H1 (cell line): Measurements from ENCODE around the gene SIT1.

Experiments
- ATF3 ChIP-seq: IDR thresholded peaks from 2 replicates; pipeline ENCODE4 v1.6.1; 2011; ENCODE audit warnings: low read depth, mild to moderate bottlenecking, low read length; ENCODE audit not compliant: insufficient read depth
- EP300 ChIP-seq, 2 experiments: IDR thresholded peaks; 1 replicate in 1 of 2; 2 replicates in 1 of 2; pipeline ENCODE4 v1.6.1; 2011 to 2012; ENCODE audit warnings: low read depth in 2 of 2, low read length in 2 of 2, mild to moderate bottlenecking in 2 of 2, borderline replicate concordance in 1 of 2, inconsistent platforms in 1 of 2, moderate library complexity in 1 of 2
- MAFK ChIP-seq: IDR thresholded peaks from 2 replicates; pipeline ENCODE4 v1.6.1; 2012; ENCODE audit warnings: low read depth, mild to moderate bottlenecking, improper control_type of control experiment, low read length
- MAX ChIP-seq: IDR thresholded peaks from 2 replicates; pipeline ENCODE4 v1.6.1; 2012; ENCODE audit warnings: inconsistent platforms
- POLR2A ChIP-seq, 2 experiments: IDR thresholded peaks; 1 replicate in 1 of 2; 2 replicates in 1 of 2; pipeline ENCODE4 v1.6.1; 2011; ENCODE audit warnings: low read depth in 2 of 2, low read length in 2 of 2, mild to moderate bottlenecking in 2 of 2; ENCODE audit errors: control extremely low read depth in 1 of 2
- SP4 ChIP-seq: IDR thresholded peaks from 2 replicates; pipeline ENCODE4 v1.6.1; 2012; ENCODE audit warnings: low read length, inconsistent platforms
- TF ChIP-seq, protein P1 (sequence below), 3 experiments: IDR thresholded peaks; 1 replicate in 2 of 3; 2 replicates in 1 of 3; pipeline versions ENCODE4 v1.5.1 to v1.6.1; 2011; ENCODE audit warnings: low read length in 3 of 3, mild to moderate bottlenecking in 3 of 3, inconsistent platforms in 2 of 3, low read depth in 1 of 3, moderate library complexity in 1 of 3; ENCODE audit not compliant: insufficient read depth in 1 of 3; ENCODE audit errors: control extremely low read depth in 1 of 3

- TF ChIP-seq, protein P1, sequence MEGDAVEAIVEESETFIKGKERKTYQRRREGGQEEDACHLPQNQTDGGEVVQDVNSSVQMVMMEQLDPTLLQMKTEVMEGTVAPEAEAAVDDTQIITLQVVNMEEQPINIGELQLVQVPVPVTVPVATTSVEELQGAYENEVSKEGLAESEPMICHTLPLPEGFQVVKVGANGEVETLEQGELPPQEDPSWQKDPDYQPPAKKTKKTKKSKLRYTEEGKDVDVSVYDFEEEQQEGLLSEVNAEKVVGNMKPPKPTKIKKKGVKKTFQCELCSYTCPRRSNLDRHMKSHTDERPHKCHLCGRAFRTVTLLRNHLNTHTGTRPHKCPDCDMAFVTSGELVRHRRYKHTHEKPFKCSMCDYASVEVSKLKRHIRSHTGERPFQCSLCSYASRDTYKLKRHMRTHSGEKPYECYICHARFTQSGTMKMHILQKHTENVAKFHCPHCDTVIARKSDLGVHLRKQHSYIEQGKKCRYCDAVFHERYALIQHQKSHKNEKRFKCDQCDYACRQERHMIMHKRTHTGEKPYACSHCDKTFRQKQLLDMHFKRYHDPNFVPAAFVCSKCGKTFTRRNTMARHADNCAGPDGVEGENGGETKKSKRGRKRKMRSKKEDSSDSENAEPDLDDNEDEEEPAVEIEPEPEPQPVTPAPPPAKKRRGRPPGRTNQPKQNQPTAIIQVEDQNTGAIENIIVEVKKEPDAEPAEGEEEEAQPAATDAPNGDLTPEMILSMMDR (IDR thresholded peaks at IDR 0.05; ENCODE audit: control extremely low read depth in 1 of 3, insufficient read depth in 1 of 3, low read depth in 1 of 3, low read length in 3 of 3), result no peak
- TF ChIP-seq ATF3, result no peak
- no peak for TF ChIP-seq EP300 (IDR thresholded peaks at IDR 0.05; ENCODE audit: borderline replicate concordance in 1 of 2, low read depth in 2 of 2, low read length in 2 of 2)
- no peak for TF ChIP-seq POLR2A (IDR thresholded peaks at IDR 0.05; ENCODE audit: control extremely low read depth in 1 of 2, low read depth in 2 of 2, low read length in 2 of 2)
- TF ChIP-seq SP4, result no peak
- no peak for TF ChIP-seq MAFK
- TF ChIP-seq MAX, result no peak
Observed at GRCh38 chr9:35697486-35697885, 46.8 kb upstream of the SIT1 start.
